GM19328 (cell line): ENCODE measurements around the gene CCDC178.
"Not testable (repeated sequence)": the region's sequence is repeated elsewhere in the genome, so short reads cannot be mapped to it uniquely, and the experiment has no call there.

Experiments used
- ATAC-seq: cut with Tn5 transposase; IDR thresholded peaks from one replicate; pipeline ENCODE4 v1.9.1; 2021; ENCODE audit warnings: mild to moderate bottlenecking, moderate library complexity; ENCODE audit not compliant: unreplicated experiment

Gene CCDC178, protein sequence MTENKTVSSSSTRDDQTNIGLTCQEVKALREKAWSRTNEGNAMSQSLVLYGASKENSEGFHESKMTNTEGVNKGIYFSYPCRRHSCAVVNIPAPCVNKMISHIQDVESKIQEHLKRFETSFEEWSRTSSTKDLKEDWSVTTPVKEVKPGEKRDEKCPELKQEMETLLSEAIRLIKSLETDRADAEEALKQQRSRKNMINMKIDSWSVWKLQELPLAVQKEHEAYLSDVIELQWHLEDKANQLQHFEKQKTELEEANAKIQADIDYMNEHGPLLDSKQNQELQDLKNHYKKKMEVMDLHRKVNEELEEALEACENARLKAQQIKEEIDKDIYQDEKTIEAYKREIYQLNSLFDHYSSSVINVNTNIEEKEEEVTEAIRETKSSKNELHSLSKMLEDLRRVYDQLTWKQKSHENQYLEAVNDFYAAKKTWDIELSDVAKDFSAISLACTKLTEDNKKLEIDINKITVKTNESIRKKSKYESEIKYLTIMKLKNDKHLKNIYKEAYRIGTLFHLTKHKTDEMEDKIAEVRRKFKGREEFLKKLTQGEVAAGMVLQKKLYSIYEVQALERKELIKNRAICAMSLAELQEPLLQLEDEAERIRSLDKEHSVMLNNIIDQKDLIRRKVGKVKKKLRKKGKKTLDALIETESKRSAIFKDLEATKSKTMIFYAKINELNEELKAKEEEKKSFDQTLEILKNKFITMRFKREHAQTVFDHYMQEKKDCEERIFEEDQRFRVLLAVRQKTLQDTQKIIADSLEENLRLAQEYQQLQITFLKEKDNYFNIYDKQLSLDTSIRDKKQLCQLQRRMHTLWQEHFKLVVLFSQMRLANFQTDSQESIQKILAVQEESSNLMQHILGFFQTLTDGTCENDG

DNA sequence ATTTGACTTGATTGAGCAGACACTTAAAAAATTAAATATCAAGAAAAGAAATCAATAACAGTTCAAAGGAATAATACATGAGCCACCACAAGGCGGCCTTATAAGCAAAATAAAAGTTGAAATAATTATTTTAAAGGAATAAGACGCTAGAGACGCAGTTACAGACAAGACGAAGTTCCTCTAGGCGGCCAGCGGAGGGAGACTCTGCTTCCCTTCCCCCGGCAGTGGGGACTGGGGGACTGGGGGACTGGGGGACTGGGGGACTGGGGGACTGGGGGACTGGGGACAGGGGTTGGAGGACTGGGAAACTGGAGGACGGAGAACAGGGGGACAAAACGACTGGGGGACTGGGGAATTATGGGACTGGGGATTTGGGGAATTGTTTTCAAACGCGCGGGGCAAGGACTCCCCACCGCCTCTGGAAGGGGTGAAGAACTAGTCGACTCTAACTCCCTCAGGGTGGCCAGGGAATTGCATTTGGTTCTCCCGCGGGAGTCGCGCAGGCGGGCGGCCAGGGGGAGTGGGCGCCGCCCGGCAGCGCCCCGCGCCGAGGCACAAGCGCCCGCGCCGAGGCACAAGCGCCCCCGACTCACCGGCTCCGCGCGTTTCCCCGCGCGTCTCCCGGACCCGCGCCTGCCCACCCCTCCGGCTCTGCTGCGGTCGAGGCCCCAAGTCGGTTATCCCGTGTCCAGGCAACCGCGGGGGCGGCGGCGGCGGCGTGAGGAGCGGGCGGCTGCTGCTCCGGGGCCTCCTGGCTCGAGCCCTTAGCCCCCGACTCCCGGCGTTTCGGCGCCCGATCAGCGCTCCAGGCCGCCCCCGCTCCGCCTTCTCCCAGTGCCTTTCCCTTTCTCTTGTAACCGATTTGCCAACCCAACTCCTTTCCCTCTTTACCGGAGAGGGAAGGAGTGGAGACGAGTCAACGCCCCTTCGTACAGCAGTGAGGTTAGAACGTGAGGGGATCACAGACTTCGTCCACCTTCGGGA lies at the start of gene CCDC178:
TSS of gene CCDC178 (minus strand) at position 662 of the 984 bp plus-strand sequence. CDS start 28,633 bp downstream, outside the sequence.
- ATAC-seq = no peak

DNA sequence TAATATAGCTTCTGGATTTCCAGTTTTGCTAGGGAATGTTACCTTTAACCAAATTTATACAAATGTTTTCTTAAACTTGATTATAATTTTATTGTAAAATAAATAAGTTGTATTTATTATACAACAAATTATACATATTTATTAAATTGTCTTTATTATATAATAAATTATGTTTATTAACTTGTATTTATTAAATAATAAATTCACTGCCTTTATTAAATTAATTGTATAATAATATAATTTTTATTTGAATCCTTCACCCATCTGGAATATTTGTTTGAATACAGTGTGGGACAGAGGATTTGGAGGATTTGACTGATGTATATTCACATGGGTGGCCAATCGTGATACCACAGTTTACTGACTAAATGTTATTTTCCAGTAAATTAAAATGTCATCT lies 43.4 kb upstream of the CCDC178 start:
- ATAC-seq = no peak

DNA sequence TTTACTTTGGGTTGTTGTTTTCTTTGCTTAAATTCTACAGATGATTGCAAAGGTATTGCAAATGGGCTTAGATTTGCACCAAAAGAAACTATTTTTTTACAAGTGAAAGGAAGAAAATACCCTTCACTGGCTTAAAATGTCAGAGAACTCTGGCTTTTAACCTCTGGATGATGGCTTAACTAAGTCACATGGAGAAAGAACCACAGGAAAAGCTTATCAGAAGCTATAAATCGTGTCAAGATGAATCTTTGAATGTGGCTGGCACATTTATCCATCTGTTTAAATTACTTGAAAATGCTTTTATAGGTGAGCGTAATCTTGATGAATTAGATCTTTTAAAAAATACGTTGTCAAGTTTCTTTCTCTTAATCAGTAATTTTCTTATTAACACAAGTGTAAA lies 32.0 kb upstream of the CCDC178 start:
- no peak for ATAC-seq

GRCh38 chr18:33470216-33470615 lies 29.7 kb upstream of the CCDC178 start:
- ATAC-seq = no peak

DNA sequence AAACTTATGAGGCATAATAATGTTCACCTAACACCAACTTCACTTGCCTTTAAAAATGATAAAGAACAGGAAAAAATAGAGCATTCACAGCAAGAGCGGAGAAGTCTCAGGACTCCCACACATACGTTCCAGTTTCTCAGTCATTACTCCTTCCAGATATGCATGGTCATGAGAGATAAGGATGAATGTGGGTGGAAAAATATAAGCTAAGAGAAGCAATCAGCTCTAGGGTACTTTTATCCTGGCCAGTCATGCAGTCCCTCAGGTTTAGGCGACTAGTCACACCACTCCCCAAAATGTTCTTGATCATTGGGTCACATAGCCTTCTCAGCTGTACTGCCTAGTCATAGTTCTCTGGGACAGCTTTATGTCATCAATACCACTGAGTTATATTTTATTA lies 29.2 kb upstream of the CCDC178 start:
- no peak for ATAC-seq

- no peak for ATAC-seq
Measured at GRCh38 chr18:33467531-33467930, 27.0 kb upstream of the CCDC178 start.

- no peak for ATAC-seq
Measured at GRCh38 chr18:33466822-33467221, 26.3 kb upstream of the CCDC178 start.

DNA sequence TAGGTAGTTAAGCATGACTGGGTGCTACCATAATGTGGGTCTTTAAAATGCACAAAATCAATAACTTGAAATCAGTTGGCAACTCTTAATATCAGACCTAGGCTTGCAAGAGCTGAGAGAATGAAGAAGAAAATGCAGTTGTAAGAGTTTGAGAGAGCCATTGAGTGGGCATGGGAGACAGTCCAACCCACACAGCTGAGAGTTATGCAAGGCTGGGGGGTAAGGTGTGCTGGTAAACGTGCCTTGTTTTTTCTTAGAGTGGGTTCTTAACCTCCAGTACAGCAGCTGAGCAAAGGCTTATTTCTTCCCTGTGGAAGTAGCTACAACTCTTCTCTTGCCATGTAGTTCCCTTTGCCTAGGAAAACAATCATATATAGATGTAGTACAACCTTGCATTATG lies 20.2 kb upstream of the CCDC178 start:
- no peak for ATAC-seq

- no peak for ATAC-seq
Measured at GRCh38 chr18:33459612-33460011, 19.1 kb upstream of the CCDC178 start.

- ATAC-seq = no peak
Measured at GRCh38 chr18:33446604-33447003, 6.1 kb upstream of the CCDC178 start.

DNA sequence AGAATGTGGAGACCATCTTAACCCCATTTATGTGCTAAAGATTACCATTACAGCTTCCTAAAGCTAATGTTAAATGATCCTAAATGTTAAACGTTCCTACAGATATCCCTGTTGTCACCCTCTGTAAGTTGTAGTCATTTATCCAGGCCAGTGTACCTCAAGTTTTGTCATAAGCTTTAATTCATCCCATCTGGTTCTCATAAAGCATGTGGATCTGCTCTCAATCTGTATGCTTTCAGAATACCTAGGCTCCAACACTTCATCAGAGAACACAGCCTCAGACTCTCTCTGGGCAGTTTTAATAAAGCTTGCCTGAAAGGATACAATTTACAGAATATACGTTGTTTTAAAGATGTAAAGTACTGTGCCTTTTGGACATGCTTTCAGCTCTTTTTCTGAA lies 4.2 kb upstream of the CCDC178 start:
- ATAC-seq = no peak

DNA sequence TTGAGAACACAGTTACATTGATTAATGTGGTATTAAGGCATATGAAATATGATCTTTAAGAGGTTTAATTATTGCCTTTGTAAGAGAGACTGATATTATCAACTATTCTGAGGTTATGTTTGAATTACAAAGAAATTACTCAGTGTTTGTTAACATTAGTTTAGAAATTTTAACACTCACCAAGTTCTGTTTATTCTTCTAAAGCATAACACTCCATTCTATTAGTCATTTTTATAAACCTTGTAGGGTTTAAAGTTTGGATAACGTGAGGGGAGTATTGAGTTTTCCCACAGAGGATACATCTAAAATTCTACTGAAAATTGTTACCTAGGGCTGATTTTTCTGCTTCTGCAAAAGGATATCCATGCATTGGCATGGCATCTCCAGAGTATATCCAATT lies 7.7 kb downstream of the CCDC178 start:
- ATAC-seq = no peak

- no peak for ATAC-seq
Measured at GRCh38 chr18:33427549-33427948, 13.0 kb downstream of the CCDC178 start.

GRCh38 chr18:33424266-33424946 lies 16.1 kb downstream of the CCDC178 start:
- ATAC-seq = no peak

- no peak for ATAC-seq
Measured at GRCh38 chr18:33421225-33421624, 19.3 kb downstream of the CCDC178 start.

GRCh38 chr18:33404244-33404873 lies 36.2 kb downstream of the CCDC178 start:
- no peak for ATAC-seq

GRCh38 chr18:33398939-33399338 lies 41.6 kb downstream of the CCDC178 start:
- ATAC-seq = not testable (repeated sequence)

DNA sequence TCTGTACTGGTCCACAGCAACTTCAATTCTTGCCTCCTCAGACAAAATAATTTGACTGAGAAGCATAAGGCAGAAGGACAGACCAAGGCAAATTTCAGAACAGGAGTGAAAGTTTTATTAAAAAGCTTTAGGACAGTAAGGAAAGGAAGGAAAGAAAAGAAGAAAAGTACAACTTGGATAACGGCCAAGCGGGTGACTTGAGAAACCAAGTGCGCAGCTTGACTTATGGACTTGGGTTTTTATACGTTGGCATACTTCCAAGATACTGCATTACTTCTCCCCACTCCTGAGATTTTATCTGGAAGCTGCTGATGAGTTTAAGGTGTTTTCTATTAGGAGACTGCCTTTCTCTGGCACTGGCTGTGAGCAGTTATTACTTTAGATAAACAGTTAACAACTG lies 64.7 kb downstream of the CCDC178 start:
- ATAC-seq = no peak

GRCh38 chr18:33372442-33372841 lies 68.1 kb downstream of the CCDC178 start:
- no peak for ATAC-seq
